Activated T-cell treated with anti-CD3 and anti-CD28 coated beads, Interleukin-2, amount 50 U/mL, for 48 hours (primary cell): ENCODE results near the gene HCAR3.
"Not testable (repeated sequence)": the region's sequence is repeated elsewhere in the genome, so short reads cannot be mapped to it uniquely, and the experiment has no call there.

Source experiments
- DNase-seq, 2 experiments: peaks; one replicate each; pipeline ENCODE4 v3.0.0-alpha.2; 2020

The HCAR3 gene

GRCh38 chr12:122716658-122717057 lies at the start of gene HCAR3:
HCAR3 (minus strand) TSS chr12:122716811; CDS start chr12:122716737, 74 bp downstream.
- DNase-seq, result not testable (repeated sequence)

GRCh38 chr12:122757568-122757967 lies 41.0 kb upstream of the HCAR3 start:
- DNase-seq, result no peak

GRCh38 chr12:122754790-122755189 lies 38.2 kb upstream of the HCAR3 start:
- no peak for DNase-seq

- no peak for DNase-seq
Observed at GRCh38 chr12:122753319-122753650, 36.7 kb upstream of the HCAR3 start.

- peak; percentile 100 for DNase-seq
Observed at GRCh38 chr12:122752464-122753318, 36.1 kb upstream of the HCAR3 start, which contains the start of gene DENR. DENR (plus strand) TSS chr12:122752824; CDS start chr12:122753702, 878 bp downstream.

GRCh38 chr12:122750781-122751515 lies 34.3 kb upstream of the HCAR3 start:
- not testable (repeated sequence) for DNase-seq

GRCh38 chr12:122749569-122750332 lies 33.1 kb upstream of the HCAR3 start:
- no peak for DNase-seq

- DNase-seq, result no peak
Observed at GRCh38 chr12:122747224-122748135, 30.9 kb upstream of the HCAR3 start.

GRCh38 chr12:122743895-122744525 lies 27.4 kb upstream of the HCAR3 start:
- no peak for DNase-seq

GRCh38 chr12:122740351-122740750 lies 23.7 kb upstream of the HCAR3 start:
- DNase-seq, result no peak

GRCh38 chr12:122738571-122738970 lies 22.0 kb upstream of the HCAR3 start:
- no peak for DNase-seq

GRCh38 chr12:122732611-122733010 lies 16.0 kb upstream of the HCAR3 start:
- DNase-seq, result no peak

GRCh38 chr12:122732170-122732569 lies 15.6 kb upstream of the HCAR3 start:
- DNase-seq, result peak in 1 of 2 experiments; percentile 44

- DNase-seq, result peak; percentile 72 to 76
Observed at GRCh38 chr12:122730215-122731014, 13.8 kb upstream of the HCAR3 start, which contains the start of gene HCAR1. HCAR1 (minus strand) TSS chr12:122730844; CDS start chr12:122730339, 505 bp downstream.

GRCh38 chr12:122729583-122730214 lies 13.1 kb upstream of the HCAR3 start:
- no peak for DNase-seq

GRCh38 chr12:122726080-122726558 lies 9.5 kb upstream of the HCAR3 start:
- DNase-seq, result peak in 1 of 2 experiments; percentile 40

GRCh38 chr12:122725452-122726079 lies 9.0 kb upstream of the HCAR3 start:
- no peak for DNase-seq

- DNase-seq, result no peak
Observed at GRCh38 chr12:122724641-122725243, 8.1 kb upstream of the HCAR3 start.

- DNase-seq, result no peak
Observed at GRCh38 chr12:122722387-122722786, 5.8 kb upstream of the HCAR3 start.
